GM10266 (cell line): ENCODE results near the gene MAGI1.

Experiments
- DNase-seq: peaks from one replicate; pipeline ENCODE4 v3.0.0; 2012; ENCODE audit errors: extremely low spot score
- CTCF ChIP-seq: IDR thresholded peaks from 2 replicates; pipeline ENCODE4 v1.5.1; 2012; ENCODE audit warnings: mild to moderate bottlenecking, low read depth; ENCODE audit not compliant: control insufficient read depth, insufficient read depth; ENCODE audit errors: missing control alignments

Gene MAGI1

GRCh38 chr3:65975032-65975431 lies 63.7 kb downstream of the MAGI1 start:
- TF ChIP-seq CTCF = no peak
- DNase-seq = no peak

- DNase-seq = no peak
- TF ChIP-seq CTCF = no peak
Measured at GRCh38 chr3:65974509-65974908, 64.2 kb downstream of the MAGI1 start.

GRCh38 chr3:65972765-65973164 lies 66.0 kb downstream of the MAGI1 start:
- TF ChIP-seq CTCF = no peak
- no peak for DNase-seq

GRCh38 chr3:65971293-65972252 lies 67.1 kb downstream of the MAGI1 start:
- TF ChIP-seq CTCF = no peak
- no peak for DNase-seq

GRCh38 chr3:65968996-65969395 lies 69.7 kb downstream of the MAGI1 start:
- TF ChIP-seq CTCF = no peak
- no peak for DNase-seq

GRCh38 chr3:65967451-65967850 lies 71.3 kb downstream of the MAGI1 start:
- no peak for DNase-seq
- TF ChIP-seq CTCF = no peak

GRCh38 chr3:65964838-65965237 lies 73.9 kb downstream of the MAGI1 start:
- DNase-seq = no peak
- no peak for TF ChIP-seq CTCF
